ENCODE results near the gene SEC24D.

SEC24D gene

DNA sequence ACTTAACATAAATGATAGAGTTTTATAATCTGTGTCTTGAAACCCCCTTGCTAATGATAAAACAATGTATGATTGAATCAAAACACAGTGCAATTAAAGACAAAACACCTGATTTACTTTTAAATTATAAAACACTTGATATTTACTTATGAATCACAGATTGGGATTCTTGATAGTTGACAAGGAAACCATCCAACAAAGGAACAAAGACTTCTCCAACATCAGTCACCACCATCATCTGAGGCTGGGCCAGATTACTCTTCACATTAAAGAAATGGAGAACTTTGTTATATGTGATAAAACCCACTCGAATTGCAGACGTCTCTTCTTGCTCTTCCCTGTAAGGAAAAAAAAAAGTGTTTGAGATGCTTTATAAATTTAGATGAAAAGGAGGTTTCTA lies 83.4 kb downstream of the SEC24D start:
- DNase-seq (ENCODE audit: low read depth) = no peak

DNA sequence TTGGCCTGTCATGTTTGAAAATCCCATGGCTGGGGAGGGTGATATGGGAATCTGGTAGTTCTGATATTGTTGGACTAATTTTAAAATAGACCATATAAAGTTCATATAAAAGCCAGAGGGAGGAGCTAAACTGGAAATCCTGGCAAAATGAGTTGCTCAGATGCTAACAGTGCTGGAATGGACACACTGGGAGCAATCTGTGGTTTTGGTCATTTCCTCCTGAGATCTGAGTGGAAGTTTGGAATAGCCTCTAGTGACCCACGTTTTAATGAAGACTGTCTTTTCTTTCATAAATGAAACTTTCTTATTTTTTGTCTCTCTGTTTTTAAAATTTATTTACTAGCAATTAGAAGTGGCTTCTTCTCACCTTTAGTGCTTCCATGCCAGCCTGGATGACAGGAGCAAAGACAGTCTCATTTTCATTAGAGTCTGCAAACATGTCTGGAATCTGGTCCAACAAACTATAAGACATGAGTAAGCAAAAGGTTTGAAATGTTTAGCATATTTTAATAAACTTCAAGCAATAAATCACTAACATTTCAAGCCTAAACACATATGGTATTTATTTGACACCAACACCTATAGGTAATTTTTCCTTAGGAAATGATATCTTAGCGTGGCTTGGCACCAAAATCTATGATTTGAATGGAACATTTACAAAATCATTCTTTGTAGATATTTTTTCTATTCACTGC lies 84.2 kb downstream of the SEC24D start:
- DNase-seq (ENCODE audit: low read depth) = no peak

GRCh38 chr4:118749347-118749988 lies 86.5 kb downstream of the SEC24D start:
- DNase-seq (ENCODE audit: low read depth) = no peak

DNA sequence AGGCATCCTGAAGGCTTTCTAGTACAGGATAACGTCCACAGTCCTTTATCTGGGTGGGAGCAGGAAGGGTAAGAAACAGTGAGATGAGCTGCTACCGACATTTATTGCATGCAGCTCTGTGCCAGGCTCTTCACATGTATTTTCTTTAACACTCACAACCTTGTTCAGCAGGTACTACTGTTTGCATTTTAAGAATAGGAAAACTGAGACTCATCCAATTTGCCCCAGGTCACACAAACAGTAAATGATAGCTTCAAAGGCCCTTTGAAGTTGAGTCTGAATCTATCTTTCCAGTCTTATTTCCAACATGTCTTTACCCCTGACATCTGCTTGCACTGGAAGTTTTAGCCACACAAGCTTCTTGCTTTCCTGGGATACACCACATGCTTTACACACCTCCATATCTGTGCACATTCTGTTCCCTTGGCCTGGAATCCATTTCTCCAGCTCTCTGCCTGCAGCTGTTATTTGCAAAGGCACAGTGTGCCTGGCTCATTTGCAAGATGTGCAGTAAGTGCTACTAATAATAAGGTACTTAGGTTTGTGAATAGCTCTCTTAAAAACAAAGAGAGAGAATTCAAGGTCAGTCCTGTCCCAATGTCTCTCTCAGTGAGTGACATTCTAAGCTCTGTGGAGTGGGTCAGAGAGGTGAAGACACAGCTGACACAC lies 89.5 kb downstream of the SEC24D start:
- no peak for DNase-seq (ENCODE audit: low read depth)

- no peak for DNase-seq (ENCODE audit: low read depth)
These were observed 90.6 kb downstream of the SEC24D start for GRCh38 chr4:118745357-118745756.

GRCh38 chr4:118743867-118744266 lies 92.1 kb downstream of the SEC24D start:
- no peak for DNase-seq (ENCODE audit: low read depth)

- DNase-seq (ENCODE audit: low read depth) = no peak
These were observed 93.9 kb downstream of the SEC24D start for GRCh38 chr4:118742050-118742449.

- DNase-seq (ENCODE audit: low read depth) = no peak
These were observed 94.5 kb downstream of the SEC24D start for GRCh38 chr4:118741301-118741855.

DNA sequence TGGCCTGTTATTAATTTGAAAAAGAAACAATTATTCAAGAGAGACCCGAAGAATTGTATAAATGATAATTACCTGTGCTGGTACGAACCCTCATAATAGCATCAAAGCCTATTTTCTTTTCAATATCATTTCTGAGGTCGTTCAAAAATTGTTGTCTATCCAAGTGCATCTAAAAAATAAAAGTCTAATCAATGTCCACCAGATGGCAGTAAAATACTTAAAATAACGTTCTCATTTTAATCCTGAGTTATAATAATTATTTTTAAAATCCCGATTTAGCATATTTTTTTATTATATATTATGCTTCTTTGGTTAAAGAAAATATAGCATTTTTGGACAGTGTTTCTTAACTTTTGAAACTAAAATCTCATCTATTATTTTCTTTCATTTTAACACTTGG lies 95.1 kb downstream of the SEC24D start:
- DNase-seq (ENCODE audit: low read depth) = no peak

GRCh38 chr4:118739022-118739713 lies 96.8 kb downstream of the SEC24D start:
- DNase-seq (ENCODE audit: low read depth) = no peak

DNA sequence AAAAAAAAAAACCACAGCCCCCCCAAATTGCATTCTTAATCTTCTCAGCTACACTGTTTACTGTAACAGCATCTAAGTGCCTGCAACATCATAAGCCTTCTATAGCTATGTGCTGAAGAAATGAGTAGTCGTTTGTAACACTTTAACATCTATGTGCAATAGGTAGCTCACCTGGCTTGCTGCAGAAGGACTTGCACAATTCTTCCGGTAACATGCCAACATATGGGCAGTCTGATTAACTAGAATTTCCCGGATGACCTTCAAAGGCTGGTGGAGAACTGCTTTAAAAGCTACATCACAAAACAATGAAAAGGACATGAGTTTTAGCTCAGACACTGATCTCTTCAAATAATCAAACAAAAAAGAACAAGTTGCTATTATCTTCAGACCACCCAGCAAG lies 97.8 kb downstream of the SEC24D start:
- DNase-seq (ENCODE audit: low read depth) = no peak

DNA sequence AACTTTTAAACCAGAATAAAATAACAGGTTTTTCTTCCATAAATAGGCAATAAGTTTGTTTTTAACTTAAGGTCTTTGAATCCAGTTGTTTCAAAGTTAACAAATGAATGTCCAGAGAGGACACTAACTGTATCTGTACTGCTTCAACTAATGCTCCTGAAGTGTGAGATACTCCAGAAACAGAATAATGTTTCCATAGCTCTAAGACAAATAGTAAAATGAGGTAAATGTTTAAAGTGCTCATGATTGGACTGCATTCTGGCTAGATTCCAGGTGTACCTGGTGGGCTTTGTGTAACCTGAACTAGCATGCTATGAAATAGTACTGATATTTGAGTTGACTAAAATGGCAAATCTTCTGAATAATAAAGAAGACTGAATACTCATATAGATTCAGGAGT lies 99.0 kb downstream of the SEC24D start:
- DNase-seq (ENCODE audit: low read depth) = no peak

DNA sequence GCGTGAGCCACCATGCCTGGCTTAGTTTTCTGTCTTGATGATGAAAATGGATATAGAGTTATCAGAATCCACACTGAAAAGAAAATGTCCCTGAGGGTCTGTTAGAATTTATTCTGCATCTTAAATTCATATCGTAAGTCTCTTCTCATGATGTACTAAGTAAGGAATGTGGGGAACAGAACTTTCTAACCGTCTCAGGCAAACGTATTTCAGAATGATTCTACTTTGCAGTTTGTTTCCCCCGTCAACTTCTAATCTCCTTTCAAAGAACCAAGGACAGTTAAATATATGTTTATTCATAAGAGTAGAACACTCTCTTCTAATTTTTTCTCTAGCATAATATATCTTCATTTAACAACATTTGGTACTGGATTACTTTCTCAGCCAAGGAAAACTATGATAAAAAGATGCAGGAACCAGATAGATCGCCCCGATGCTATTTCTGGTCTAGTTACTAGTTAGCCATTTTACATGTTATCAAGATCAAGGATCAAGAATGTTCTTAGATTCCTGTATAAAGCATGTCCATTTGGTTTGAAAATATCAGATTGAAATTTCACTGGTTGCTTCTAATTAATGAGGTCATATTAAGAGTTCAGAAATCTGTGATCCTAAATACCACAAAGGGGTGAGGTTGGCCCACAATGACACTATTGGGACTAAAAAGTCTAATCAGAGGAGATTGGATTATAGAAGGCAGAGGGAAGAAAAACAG lies 101.3 kb downstream of the SEC24D start:
- DNase-seq (ENCODE audit: low read depth) = no peak

DNA sequence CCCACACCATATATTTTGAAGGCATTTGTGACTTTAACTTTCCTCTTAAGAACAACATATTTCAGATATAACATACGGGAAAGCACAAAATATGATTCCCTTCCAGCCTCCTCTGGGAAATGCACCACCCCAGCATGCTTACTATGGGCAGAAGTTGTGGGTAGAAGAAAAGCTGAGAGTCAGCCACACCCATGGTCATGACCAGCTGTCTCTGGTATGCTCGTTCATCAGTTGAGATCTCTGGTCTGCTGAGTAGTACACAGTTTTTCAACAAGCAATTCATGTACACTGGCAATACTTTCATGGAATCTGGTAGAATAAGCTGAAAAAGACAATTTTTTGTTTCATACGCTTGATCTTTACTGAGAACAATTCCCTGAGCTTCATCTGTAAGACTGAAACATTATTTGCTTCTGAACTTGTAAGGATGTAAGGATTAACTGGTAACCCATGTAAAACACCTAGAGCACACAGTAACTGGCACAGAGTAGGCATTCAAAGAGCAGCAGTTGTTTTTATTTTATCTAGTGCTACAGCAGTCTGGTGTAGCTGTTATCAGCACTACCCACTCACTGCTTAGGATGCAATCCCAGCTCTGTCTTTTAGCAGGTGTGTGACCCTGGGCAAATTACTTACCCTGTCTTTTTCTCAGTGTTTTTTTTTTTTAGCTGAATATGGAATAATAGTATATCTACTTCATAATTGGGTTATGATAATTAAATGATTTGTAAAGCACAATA lies 103.2 kb downstream of the SEC24D start:
- DNase-seq (ENCODE audit: low read depth) = no peak

DNA sequence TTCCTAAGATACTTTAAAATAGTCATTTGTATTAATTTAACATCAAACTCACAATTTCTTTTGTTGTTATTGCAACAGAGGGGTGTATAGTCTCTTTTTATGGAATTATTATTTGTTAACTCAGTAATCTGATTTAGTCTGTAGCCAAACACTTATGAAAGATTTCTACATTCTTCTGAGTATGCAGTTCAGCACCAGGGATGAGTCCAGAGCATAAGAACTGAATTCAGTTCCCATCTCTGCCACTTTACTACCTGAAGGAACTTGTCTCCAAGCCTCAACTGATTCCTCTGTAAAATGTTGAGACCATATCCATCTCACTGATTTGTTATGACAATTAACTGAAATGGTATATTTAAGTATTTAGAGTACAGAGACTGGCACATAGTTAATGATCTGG lies 105.2 kb downstream of the SEC24D start:
- DNase-seq (ENCODE audit: low read depth) = no peak

DNA sequence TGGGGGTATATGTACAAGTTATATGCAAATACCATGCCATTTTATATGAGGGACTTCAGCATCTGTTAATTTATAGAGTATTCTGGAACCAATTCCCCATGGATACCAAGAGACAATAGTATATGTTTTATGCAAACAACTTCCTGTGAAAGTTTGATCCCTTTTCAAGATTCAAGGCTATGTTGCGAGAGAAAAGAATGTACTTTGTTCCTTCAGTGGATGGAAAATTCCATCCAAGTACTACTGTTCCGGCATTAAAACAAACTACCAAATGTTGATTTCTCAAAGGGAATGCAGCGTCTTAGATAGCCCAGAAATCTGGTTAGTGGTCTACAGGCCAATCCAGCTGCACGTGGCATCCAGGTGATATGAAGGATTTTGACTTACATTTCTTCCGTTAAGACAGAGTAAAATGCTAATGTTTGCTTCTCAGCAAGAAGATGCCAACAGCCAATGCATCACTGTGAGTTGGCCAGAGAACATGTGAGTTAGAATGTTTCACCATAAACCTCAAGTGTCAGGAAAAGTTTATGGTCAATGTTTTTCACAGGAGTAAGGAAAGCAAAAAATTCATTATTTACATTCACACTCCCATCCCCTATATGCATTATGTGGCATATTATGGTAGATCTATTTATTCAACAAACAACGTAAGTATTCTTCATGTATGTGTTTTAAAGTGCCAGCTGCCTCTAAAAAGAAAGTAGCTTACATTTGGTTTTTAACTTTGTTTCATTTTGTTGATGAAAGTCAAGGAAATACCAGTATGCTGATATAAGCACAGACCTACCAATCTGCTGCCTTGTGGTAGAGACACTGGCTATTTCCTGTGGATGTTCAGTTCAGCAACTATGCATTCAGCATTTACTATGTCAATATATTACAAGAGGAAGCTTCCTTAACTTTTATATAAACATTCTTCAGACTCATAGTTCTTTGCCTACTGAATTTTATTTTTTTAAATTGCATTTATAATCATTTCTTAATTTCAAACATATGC lies 106.3 kb downstream of the SEC24D start:
- DNase-seq (ENCODE audit: low read depth) = no peak

DNA sequence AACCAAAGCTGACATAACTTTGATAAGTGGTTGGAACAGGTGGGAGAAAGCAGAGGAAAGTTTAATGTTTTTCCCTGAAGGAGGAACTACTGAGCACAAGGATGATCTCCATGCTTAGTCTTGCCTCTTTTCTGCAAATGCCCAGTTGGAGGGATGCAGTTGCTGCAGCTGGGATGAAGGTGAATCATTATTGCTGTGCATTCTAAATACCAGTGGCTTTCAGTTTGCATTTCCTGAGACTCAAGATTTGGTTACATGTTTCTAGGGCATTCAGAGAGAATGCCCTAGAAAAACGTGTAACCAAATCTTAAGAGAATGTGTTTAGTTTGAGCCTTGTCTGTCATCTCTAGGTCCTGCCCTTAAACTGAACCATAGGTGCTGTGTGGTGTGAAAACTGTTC lies 108.6 kb downstream of the SEC24D start:
- no peak for DNase-seq (ENCODE audit: low read depth)

- no peak for DNase-seq (ENCODE audit: low read depth)
These were observed 112.6 kb downstream of the SEC24D start for GRCh38 chr4:118723369-118723768.

GRCh38 chr4:118721752-118722151 lies 114.2 kb downstream of the SEC24D start:
- DNase-seq (ENCODE audit: low read depth) = no peak
